ENCODE results near the gene FHAD1. TPM values are rescaled to one million over a fixed set of nuclear protein-coding genes. Genes with fewer than 3 reads are reported as not detected.

FHAD1 gene
- total RNA-seq, 1 experiment from 2014 or later: 1.9 TPM

DNA sequence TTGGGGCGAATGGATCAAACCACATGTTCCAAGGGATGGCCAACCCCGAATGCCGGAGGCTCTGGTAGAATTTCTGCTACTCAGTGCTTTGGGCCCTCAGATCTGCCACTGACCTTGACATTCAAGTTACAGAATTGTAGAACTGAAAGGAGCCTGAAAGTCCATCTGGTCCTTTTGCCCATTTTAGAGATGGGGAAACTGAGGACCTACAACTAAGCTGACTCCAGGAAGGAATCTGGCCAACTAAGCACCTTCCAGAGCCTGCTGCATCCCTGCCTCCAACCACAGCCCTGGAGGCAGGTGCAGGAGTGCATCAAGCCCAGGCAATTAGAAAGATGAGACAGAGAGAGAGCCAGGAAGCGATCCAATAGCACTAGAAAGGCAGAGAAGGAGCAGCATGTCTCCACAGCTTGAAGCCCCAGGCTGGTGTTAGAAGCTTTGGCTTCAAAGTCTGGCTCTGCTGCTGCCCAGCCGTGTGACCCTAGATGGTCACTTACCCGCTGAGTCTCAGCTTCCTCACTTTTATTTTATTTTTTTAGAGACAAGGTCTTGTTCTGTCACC, 189.9 kb downstream of the FHAD1 start:
- no peak overlapping the region for H3T11ph ChIP-seq (ENCODE audit: low read length)
- no peaks in the 10 kb centered on the region for H3K79me2 ChIP-seq (ENCODE audit: insufficient read depth, low read length)
- H3K27me3 ChIP-seq (ENCODE audit: insufficient read depth, low read length): no peaks in the 10 kb centered on the region
- H2BK15ac ChIP-seq (ENCODE audit: low read depth, low read length): no peak overlapping the region
- H3K4ac ChIP-seq (ENCODE audit: low read depth, low read length): no peak overlapping the region
- no peaks in the 10 kb centered on the region for H3K23me2 ChIP-seq (ENCODE audit: insufficient read length, low read depth, low read length, poor library complexity, severe bottlenecking)
- H3K79me1 ChIP-seq (ENCODE audit: insufficient read depth, low read depth, low read length, poor library complexity, severe bottlenecking): no peaks in the 10 kb centered on the region
- DNase-seq: no peak
- no peak overlapping the region for H3K56ac ChIP-seq (ENCODE audit: insufficient read length, low read depth, low read length)
- H3K18ac ChIP-seq (ENCODE audit: insufficient read length, low read depth, low read length): no peak overlapping the region
- H4K5ac ChIP-seq (ENCODE audit: insufficient read length, low read depth, low read length): no peak overlapping the region
- no peaks in the 10 kb centered on the region for H4K20me1 ChIP-seq (ENCODE audit: control insufficient read depth, insufficient read depth, insufficient read length)
- H2AK5ac ChIP-seq (ENCODE audit: insufficient read length, low read length): no peak overlapping the region
- H3K27ac ChIP-seq (ENCODE audit: insufficient read length, low read depth, low read length): no peak overlapping the region
- Mint-ChIP-seq H3K27me3 (ENCODE audit: low read depth) (peaks cover 2% of the 10 kb centered on the region), H3K4me1 (peaks cover 5 to 14% of the 10 kb centered on the region in 2 experiments), H3K4me3 (no peak overlapping the region), H3K27ac (no peak overlapping the region; a peak in 1 of 7 replicates), H3K9me3 (no peaks in the 10 kb centered on the region; a peak in 2 of 5 replicates), H3K36me3 (ENCODE audit: insufficient read depth in 1 of 3, low read depth in 3 of 3) (no peaks in the 10 kb centered on the region)
- WGBS (ENCODE audit: extremely low coverage, insufficient read length, low lambda C conversion rate): no CpG with 5 or more reads among the region's 6 CpGs
- H4K91ac ChIP-seq (ENCODE audit: insufficient read length, low read depth, low read length): no peak overlapping the region
- no peak overlapping the region for H4K8ac ChIP-seq (replicated peaks; ENCODE audit: insufficient read length, low read depth, low read length)
- H3K9ac ChIP-seq (ENCODE audit: extremely low read depth, insufficient read length, low read length): no peak overlapping the region
- no peak overlapping the region for H3K23ac ChIP-seq (ENCODE audit: insufficient read length, low read depth, low read length)
- H2BK12ac ChIP-seq (ENCODE audit: insufficient read length, low read depth, low read length): no peak overlapping the region
- no peaks in the 10 kb centered on the region for H3K9me3 ChIP-seq (ENCODE audit: control insufficient read depth, low read depth, low read length)
- no peak overlapping the region for H3K14ac ChIP-seq (ENCODE audit: insufficient read depth, low read length)
- H3K4me1 ChIP-seq (ENCODE audit: insufficient read depth, low read length): no peaks in the 10 kb centered on the region
- TF ChIP-seq, protein P1, sequence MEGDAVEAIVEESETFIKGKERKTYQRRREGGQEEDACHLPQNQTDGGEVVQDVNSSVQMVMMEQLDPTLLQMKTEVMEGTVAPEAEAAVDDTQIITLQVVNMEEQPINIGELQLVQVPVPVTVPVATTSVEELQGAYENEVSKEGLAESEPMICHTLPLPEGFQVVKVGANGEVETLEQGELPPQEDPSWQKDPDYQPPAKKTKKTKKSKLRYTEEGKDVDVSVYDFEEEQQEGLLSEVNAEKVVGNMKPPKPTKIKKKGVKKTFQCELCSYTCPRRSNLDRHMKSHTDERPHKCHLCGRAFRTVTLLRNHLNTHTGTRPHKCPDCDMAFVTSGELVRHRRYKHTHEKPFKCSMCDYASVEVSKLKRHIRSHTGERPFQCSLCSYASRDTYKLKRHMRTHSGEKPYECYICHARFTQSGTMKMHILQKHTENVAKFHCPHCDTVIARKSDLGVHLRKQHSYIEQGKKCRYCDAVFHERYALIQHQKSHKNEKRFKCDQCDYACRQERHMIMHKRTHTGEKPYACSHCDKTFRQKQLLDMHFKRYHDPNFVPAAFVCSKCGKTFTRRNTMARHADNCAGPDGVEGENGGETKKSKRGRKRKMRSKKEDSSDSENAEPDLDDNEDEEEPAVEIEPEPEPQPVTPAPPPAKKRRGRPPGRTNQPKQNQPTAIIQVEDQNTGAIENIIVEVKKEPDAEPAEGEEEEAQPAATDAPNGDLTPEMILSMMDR (conservative IDR thresholded peaks at IDR 0.05): no peak
- no peak overlapping the region for H2AFZ ChIP-seq (ENCODE audit: low read length)
- no peak overlapping the region for H2BK5ac ChIP-seq (ENCODE audit: insufficient read length, low read length)
- no peak overlapping the region for H2BK20ac ChIP-seq (ENCODE audit: low read depth, low read length, poor library complexity, severe bottlenecking)
- no peak overlapping the region for H3K4me2 ChIP-seq (ENCODE audit: insufficient read depth, insufficient read length, low read length)
- no peak overlapping the region for H2BK120ac ChIP-seq (ENCODE audit: low read depth, low read length, poor library complexity, severe bottlenecking)
